GM21619 (cell line): ENCODE measurements around the gene LAPTM4A.
"Not testable (repeated sequence)": the region's sequence is repeated elsewhere in the genome, so short reads cannot be mapped to it uniquely, and the experiment has no call there.

Source experiments
- ATAC-seq: cut with Tn5 transposase; IDR thresholded peaks from one replicate; pipeline ENCODE4 v1.9.1; 2021; ENCODE audit not compliant: unreplicated experiment

LAPTM4A gene

GRCh38 chr2:20052861-20053281 lies 1.4 kb upstream of the LAPTM4A start:
- ATAC-seq, result no peak

DNA sequence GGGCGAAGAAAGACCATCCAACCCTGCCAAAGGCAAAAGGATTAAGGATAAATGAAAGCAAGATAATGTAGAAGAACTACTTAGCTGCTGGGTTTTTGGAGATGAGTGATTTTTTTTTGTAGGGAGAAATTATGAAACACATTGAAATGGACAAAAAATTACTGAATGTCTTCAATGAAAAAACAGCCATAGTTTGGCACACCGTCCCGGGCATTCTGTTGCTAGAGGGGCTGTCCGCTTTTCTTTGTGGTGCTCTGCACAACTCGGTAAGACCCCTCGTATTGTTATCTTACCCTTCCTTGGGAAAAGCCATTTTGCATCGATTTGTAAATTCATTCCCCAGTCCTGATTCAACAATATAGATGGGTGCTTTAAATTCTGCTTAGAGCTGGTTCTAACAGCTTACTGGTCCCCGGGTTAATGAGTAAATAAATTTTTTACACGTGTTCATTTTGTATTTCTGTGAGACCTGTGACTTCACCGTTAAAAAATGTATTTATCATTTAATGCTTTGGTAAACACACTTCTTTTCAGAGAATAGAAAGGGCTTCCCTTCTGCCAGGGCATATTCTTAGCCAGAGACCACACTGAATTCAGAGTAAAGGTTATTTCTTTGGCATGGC lies 912 bp upstream of the LAPTM4A start:
- ATAC-seq, result no peak

DNA sequence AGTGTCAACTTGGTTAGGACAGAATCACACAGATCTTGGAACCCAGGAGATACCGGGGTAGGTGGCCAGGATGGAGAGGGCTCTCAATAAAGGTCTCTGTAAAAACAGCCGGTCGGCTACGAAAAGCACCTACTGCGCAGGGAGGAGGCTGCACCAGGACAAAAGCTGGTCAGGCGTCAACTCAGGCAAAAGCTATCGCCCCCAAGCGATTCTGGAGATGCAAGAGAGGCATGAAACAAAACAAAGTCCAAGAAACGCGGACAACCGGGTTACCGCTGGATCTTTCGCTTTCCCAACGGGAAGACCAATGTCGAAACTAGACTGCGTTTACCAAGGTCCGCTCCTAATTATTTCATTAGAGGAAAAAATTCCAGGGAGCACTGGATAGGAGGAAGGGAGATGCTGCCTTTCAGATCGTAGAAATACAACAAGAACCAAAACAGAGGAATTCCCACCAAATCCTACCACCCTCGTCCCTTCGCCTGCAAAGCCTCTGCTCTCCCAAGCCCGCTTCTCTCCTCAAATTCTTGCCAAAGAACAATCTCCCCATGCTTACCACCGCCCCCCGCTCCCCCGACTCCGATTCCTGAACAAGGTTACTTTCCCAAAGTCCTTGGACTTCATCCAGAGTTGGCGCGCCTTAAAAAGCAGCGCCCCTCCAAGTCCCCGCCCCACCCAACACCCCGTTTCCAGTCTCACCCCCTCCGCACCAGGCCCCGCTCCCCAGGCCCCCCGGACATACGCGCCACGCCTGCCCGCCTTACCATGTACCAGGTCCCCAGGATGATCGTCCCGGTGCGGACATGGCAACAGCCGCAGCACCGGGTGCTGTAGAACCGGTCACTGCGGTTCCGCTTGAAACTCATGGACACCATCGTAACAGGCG lies 539 bp downstream of the LAPTM4A start:
- peak; percentile 20 for ATAC-seq

DNA sequence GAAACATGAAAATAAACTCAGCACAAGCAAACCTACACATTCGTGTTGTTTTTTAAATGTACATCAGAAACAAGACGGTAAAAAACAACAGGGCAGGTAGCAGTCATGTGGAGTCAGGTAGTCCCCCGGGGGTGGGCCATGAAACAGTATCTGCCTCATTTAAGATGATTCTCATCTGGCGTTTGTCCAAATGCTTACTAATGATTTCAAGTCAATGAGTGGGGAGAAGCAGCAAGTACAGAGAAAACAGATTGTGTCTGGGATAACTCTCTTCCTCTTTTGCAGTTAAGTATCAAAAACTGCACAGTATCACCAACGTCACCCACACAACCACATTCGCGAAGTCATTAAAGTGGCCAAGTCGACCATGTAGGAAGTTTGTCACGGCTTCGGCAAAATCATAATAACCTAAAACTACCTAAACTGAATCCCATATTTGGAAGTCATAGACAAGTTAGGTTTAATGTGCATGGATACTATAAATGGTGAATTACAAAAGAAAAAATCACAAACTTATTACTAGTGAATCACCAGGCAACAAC lies 1.3 kb downstream of the LAPTM4A start:
- ATAC-seq, result peak; percentile 19

DNA sequence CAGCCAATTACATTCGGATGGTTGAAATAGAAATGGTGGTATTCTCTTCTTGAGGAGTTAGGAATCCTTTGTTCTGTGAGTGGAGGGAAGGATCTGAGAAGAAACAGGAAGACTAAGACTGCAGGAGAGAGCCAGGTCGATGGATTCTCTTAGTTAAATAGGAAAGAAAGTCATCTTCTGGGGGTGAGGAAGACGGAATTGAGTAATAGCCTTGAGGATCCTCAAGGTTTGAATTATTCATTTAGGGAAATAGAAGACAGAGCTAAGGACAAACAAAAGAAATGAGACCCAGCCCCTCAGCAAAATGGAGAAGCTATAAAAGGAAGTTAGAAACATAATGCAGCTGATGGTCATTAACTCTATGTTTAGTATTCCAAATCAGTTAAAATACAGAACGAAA lies 1.8 kb downstream of the LAPTM4A start:
- ATAC-seq, result no peak

DNA sequence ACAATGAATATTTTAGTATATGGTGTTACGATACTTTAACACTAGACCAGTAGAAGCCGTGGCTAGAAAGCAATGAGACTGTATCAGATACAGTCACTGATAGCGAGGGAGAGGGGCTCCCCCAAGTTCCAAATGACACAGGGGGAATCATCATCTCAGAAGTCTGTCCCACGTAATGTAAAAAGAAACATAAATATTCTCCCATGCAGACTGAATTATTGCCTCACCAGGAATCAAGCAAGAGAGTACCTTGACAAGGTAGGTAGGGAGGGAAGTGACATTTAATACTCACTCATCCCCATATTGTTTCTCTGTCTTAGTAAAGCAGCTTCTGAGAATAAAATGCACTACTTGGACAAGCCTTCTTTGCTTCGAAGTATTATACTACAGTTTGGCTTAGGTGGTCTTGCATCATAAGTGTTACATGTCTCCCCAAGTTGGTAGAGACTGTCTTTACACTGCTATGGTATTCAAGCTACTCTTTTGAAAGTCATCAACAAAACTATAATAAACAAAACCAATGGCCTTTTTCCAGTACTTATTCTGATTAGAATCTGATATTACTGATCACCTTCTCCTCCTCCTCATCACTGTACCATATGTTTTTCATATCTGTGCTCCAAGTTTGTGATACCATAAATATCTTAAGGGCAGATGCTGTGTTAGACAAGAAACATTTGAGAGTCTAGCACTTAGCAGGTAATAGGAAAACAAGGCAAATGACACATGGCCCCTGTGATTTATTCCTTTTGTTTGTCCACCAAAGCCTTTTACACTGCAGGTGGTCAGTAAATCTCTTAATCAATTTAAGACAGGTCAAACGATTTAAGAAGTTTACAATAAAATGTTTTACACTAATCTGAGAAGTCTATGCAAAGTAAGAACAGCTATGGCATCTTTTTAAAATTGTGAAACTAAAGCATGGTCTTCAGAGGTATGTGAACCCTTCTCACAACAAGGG lies 2.7 kb downstream of the LAPTM4A start:
- ATAC-seq, result no peak

DNA sequence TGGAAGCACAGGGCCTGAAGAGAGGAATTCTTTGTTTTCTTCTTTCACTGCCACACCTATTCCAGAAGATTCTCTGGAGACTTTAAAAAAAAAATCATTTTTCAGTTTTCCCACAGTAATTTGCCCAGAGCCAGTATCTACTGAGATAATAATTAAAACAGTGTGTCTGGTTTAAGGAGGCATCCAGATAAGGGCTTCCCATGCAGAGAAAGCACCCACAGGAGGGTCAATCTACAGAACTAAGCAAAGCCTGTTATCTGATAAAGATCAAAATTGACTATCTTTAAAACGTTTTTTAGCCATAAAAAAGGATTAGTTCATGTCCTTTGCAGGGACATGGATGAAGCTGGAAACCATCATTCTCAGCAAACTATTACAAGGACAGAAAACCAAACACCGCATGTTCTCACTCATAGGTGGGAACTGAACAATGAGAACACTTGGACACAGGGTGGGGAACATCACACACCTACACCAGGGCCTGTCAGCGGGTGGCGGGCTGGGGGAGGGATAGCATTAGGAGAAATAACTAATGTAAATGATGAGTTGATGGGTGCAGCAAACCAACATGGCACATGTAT lies 5.6 kb downstream of the LAPTM4A start:
- ATAC-seq, result not testable (repeated sequence)

GRCh38 chr2:20044778-20045177 lies 6.7 kb downstream of the LAPTM4A start:
- ATAC-seq, result no peak

- no peak for ATAC-seq
These were observed 8.9 kb downstream of the LAPTM4A start for GRCh38 chr2:20042531-20042930.

DNA sequence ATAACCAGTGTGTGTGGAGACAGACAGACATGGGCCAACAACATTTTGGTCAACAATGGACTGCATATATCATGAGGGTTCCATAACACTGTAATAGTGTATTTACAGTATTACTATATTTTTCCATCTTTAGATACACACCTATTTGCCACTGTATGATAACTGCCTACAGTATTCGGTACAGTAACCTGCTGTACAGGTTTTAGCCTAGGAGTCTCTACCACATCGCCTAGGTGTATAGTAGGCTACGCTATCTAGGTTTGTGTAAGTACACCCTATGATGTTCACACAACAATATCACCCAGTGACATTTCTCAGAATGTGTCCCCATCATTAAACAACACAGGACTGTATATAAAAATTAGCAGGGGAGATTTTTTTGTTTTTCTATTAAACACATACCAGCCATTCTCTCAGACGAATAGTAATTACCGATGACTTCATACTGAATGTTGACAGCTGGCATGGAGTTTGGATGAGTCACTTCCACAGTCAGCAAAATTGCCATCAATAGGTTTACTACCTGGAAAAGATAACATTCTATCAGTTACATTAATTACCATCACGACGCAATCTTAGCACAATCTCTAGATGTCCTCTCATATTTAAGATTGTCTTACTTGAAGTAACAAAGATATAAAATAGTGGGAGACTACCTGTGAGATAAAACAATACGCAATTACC lies 10.8 kb downstream of the LAPTM4A start:
- ATAC-seq, result no peak

- ATAC-seq, result no peak
These were observed 13.8 kb downstream of the LAPTM4A start for GRCh38 chr2:20037660-20038059.

DNA sequence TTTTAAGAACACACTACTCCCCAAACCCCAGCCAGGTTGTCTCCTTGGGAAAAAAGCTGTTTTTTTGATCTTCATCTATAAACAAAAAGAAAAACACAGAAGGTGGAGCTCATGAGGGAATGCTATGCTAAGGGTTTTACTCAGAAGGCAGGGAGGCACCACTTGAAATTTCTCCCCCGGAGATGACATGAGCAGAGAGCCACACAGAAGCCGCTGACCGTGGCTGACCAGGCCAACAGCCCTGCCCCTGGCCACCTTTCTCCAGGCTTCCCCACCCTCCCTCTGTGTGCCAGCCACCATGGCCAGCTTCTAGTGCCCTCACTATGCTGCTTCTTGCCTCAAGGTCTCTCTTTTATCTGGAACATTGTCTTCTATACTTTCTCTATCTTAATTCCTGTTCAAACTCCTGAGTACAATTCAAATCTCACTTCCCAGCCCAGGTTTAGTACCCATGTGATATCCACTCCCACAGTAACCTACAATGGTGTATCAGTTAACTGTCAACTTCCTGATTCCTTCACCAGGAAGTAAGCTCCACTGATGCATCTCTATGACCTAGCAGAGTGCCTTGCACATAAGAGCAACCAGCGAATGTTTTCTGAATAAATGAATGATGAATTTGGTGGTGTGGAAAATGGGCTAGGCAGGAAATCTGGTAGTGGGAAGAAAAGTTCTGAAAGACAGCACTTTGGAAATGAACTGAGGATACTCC lies 15.3 kb downstream of the LAPTM4A start:
- ATAC-seq, result peak; percentile 65

DNA sequence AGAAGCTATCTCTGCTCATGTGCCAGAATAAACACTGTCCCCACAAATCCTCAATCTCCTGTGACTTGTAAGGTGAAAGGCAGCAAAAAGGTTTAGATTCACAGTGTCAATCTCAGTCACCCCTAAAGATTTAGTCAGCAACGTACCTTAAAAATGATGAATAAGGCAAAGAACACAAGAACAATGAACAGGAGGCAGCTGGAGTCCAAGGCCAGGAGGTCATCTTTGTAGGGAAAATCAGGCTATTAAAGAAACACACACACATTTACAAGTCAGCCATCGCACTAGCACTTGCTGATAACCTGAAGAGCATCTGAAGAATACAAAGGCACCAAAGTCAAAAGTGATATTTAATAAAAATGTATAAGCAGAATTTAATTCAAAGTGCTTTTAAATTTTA lies 16.6 kb downstream of the LAPTM4A start:
- ATAC-seq, result no peak

- no peak for ATAC-seq
These were observed 17.2 kb downstream of the LAPTM4A start for GRCh38 chr2:20034218-20034617.

DNA sequence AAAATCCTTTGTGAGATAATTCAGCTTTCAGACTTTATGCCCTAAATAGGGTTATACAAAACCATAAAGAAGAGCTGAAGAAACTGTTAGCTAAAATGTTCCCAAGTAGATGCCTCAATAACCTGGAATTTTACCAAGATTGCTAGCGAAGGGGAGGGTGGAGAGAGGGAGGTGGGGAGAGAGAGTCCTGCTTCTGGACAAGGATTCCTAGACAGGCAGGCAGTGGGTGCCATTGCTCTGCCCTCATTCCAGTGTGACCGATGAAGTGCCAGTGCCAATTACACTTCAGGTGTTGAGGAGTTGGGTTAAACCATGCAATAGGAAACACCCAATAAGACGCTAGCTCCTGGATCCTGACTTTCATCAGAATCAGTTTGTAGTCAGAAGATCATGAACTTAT lies 18.1 kb downstream of the LAPTM4A start:
- no peak for ATAC-seq

DNA sequence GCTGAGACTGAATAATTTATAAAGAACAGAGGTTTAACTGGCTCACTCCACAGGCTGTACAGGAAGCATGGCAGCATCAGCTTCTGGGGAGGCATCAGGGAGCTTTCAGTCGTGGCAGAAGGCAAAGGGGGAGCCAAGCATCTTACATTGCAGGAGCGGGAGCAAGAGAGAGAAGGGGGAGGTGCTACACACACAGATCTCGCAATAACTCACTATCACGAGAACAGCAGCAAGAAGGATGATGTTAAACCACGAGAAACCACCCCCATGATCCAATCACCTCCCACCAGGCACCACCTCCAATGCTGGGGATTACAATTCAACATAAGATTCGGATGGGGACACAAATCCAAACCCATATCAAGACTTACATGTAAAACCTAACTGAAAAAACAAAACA lies 21.2 kb downstream of the LAPTM4A start:
- ATAC-seq, result no peak

GRCh38 chr2:20027705-20028434 lies 23.6 kb downstream of the LAPTM4A start:
- ATAC-seq, result no peak

DNA sequence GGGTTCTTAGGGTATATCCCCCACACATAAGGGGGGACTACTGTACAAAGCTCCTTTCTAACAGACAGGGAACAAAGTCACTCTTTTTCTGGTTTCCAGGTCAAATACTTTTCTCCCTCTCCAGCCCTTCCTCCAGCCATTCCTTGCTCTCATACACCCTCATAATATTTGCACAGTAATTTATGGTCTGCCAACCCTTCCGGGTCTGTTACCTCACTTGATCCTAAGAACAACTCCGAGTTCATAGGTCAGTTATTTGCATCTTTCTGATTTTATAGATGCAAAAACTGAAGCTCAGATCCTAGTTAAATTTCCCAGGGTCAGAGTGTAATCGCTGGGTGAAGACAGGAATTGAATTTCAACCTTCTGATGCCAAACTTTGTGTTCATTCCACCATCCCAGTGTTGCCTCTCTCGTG lies 24.2 kb downstream of the LAPTM4A start:
- no peak for ATAC-seq
